Chondrocyte (in vitro differentiated cells): ENCODE measurements around the gene SLAIN2. TPM values are rescaled to one million over a fixed set of nuclear protein-coding genes. Genes with fewer than 3 reads are reported as not detected.

ENCODE experiments used
- DNase-seq: peaks from one replicate; pipeline ENCODE4 v3.0.0; 2021; ENCODE audit warnings: mixed read lengths, low spot score
- H3K27ac Mint-ChIP-seq: one replicate; pipeline ENCODE4 v1.8.0; 2021; ENCODE audit warnings: mild to moderate bottlenecking, moderate library complexity, mixed read lengths; ENCODE audit not compliant: unreplicated experiment
- H3K27me3 Mint-ChIP-seq: 2 replicates; pipeline ENCODE4 v1.8.0; 2021; ENCODE audit warnings: low read depth, mixed read lengths
- H3K36me3 Mint-ChIP-seq: 2 replicates; pipeline ENCODE4 v1.8.0; 2021; ENCODE audit warnings: low read depth, mixed read lengths
- H3K4me1 Mint-ChIP-seq: 2 replicates; pipeline ENCODE4 v1.8.0; 2021; ENCODE audit warnings: low read depth, mild to moderate bottlenecking, mixed read lengths
- H3K4me3 Mint-ChIP-seq: one replicate; pipeline ENCODE4 v1.8.0; 2021; ENCODE audit warnings: mild to moderate bottlenecking, moderate library complexity, mixed read lengths; ENCODE audit not compliant: unreplicated experiment
- H3K9me3 Mint-ChIP-seq: 2 replicates; pipeline ENCODE4 v1.8.0; 2021; ENCODE audit warnings: low read depth, mixed read lengths
- CTCF ChIP-seq: fragments of 200-600 bp; sonication (generic); IDR thresholded peaks from 2 replicates; pipeline ENCODE4 v1.5.0; 2021; ENCODE audit warnings: antibody characterized with exemption, mild to moderate bottlenecking, moderate library complexity
- total RNA-seq: library from RNA; stranded (reverse); gene quantifications from 3 replicates; pipeline ENCODE4 v1.2.1, GENCODE V29; 2021

The SLAIN2 gene
- total RNA-seq, 1 donor from 2014 or later = 84.2 TPM

- no peak for DNase-seq
- Mint-ChIP-seq H3K27ac (no peak overlapping the region), H3K27me3 (no peaks in the 10 kb centered on the region), H3K9me3 (no peaks in the 10 kb centered on the region), H3K4me3 (no peak overlapping the region), H3K4me1 (peaks cover 40% of the 10 kb centered on the region), H3K36me3 (peaks cover 2% of the 10 kb centered on the region)
- TF ChIP-seq CTCF = no peak
Observed at GRCh38 chr4:48368389-48368788, 27.1 kb downstream of the SLAIN2 start.

GRCh38 chr4:48369248-48369647 is 27.9 kb downstream of the SLAIN2 start:
- H3K27ac Mint-ChIP-seq = peak overlapping the region; percentile 65
- peaks cover 2% of the 10 kb centered on the region for H3K36me3 Mint-ChIP-seq
- no peak overlapping the region for H3K4me3 Mint-ChIP-seq
- no peak for DNase-seq
- H3K27me3 Mint-ChIP-seq = no peaks in the 10 kb centered on the region
- peaks cover 40% of the 10 kb centered on the region for H3K4me1 Mint-ChIP-seq
- TF ChIP-seq CTCF = no peak
- no peaks in the 10 kb centered on the region for H3K9me3 Mint-ChIP-seq

GRCh38 chr4:48369771-48370170 is 28.4 kb downstream of the SLAIN2 start:
- DNase-seq = no peak
- Mint-ChIP-seq H3K36me3 (peaks cover 2% of the 10 kb centered on the region), H3K4me3 (no peak overlapping the region), H3K9me3 (no peaks in the 10 kb centered on the region), H3K4me1 (peaks cover 40% of the 10 kb centered on the region), H3K27ac (no peak overlapping the region), H3K27me3 (no peaks in the 10 kb centered on the region)
- no peak for TF ChIP-seq CTCF

GRCh38 chr4:48370260-48371134 is 29.2 kb downstream of the SLAIN2 start:
- H3K27ac Mint-ChIP-seq = no peak overlapping the region

GRCh38 chr4:48372272-48372671 is 30.9 kb downstream of the SLAIN2 start:
- H3K4me3 Mint-ChIP-seq = no peak overlapping the region
- H3K27ac Mint-ChIP-seq = no peak overlapping the region
- H3K27me3 Mint-ChIP-seq = no peaks in the 10 kb centered on the region
- peaks cover 2% of the 10 kb centered on the region for H3K36me3 Mint-ChIP-seq
- TF ChIP-seq CTCF = no peak
- DNase-seq = no peak
- no peaks in the 10 kb centered on the region for H3K9me3 Mint-ChIP-seq
- H3K4me1 Mint-ChIP-seq = peaks cover 39% of the 10 kb centered on the region

More at GRCh38 chr4:48370260-48371134, 29.2 kb downstream of the SLAIN2 start:
- Mint-ChIP-seq H3K27me3 (no peaks in the 10 kb centered on the region), H3K36me3 (peaks cover 2% of the 10 kb centered on the region), H3K4me1 (peaks cover 44% of the 10 kb centered on the region), H3K9me3 (no peaks in the 10 kb centered on the region), H3K4me3 (no peak overlapping the region)
- no peak for DNase-seq
- no peak for TF ChIP-seq CTCF
